Measurements from ENCODE around the gene MRO.

MRO gene

GRCh38 chr18:50790948-50791347 lies 28.9 kb downstream of the MRO start:
- Histone ChIP-seq H4K20me1 (ENCODE audit: insufficient read depth, low read length) (no peaks in the 10 kb centered on the region), H3K27me3 (ENCODE audit: low read depth, low read length) (peaks cover 40% of the 10 kb centered on the region), H3K4me2 (ENCODE audit: low read length) (no peak overlapping the region), H3K9me3 (ENCODE audit: insufficient read depth, low read length) (no peaks in the 10 kb centered on the region), H3K9ac (ENCODE audit: low read length) (no peak overlapping the region), H3K36me3 (replicated peaks; ENCODE audit: low read depth, low read length) (no peaks in the 10 kb centered on the region), H3K4me1 (ENCODE audit: low read length) (no peaks in the 10 kb centered on the region), H3K79me2 (ENCODE audit: low read length) (no peaks in the 10 kb centered on the region), H3K27ac (ENCODE audit: low read length) (no peak overlapping the region), H3K4me3 (ENCODE audit: low read length) (no peak overlapping the region), H2AFZ (ENCODE audit: low read depth, low read length) (no peak overlapping the region)
- TF ChIP-seq CTCF (IDR thresholded peaks at IDR 0.05; ENCODE audit: low read depth, low read length) (no peak), EZH2phosphoT487 (IDR thresholded peaks at IDR 0.05; ENCODE audit: low read depth) (no peak)

GRCh38 chr18:50790241-50790640 lies 29.6 kb downstream of the MRO start:
- no peak overlapping the region for H3K9ac ChIP-seq (ENCODE audit: low read length)
- no peak overlapping the region for H3K27ac ChIP-seq (ENCODE audit: low read length)
- H3K9me3 ChIP-seq (ENCODE audit: insufficient read depth, low read length) = no peaks in the 10 kb centered on the region
- no peaks in the 10 kb centered on the region for H3K36me3 ChIP-seq (replicated peaks; ENCODE audit: low read depth, low read length)
- H3K79me2 ChIP-seq (ENCODE audit: low read length) = no peaks in the 10 kb centered on the region
- no peaks in the 10 kb centered on the region for H4K20me1 ChIP-seq (ENCODE audit: insufficient read depth, low read length)
- TF ChIP-seq EZH2phosphoT487 (IDR thresholded peaks at IDR 0.05; ENCODE audit: low read depth) (no peak), CTCF (IDR thresholded peaks at IDR 0.05; ENCODE audit: low read depth, low read length) (no peak)
- peaks cover 35% of the 10 kb centered on the region for H3K27me3 ChIP-seq (ENCODE audit: low read depth, low read length)
- H3K4me1 ChIP-seq (ENCODE audit: low read length) = no peaks in the 10 kb centered on the region
- no peak overlapping the region for H2AFZ ChIP-seq (ENCODE audit: low read depth, low read length)
- H3K4me2 ChIP-seq (ENCODE audit: low read length) = no peak overlapping the region
- no peak overlapping the region for H3K4me3 ChIP-seq (ENCODE audit: low read length)

GRCh38 chr18:50788284-50788683 lies 31.5 kb downstream of the MRO start:
- Histone ChIP-seq H2AFZ (ENCODE audit: low read depth, low read length) (no peak overlapping the region), H3K27ac (ENCODE audit: low read length) (no peak overlapping the region), H3K4me3 (ENCODE audit: low read length) (no peak overlapping the region), H3K36me3 (replicated peaks; ENCODE audit: low read depth, low read length) (no peaks in the 10 kb centered on the region), H3K9me3 (ENCODE audit: insufficient read depth, low read length) (no peaks in the 10 kb centered on the region), H3K79me2 (ENCODE audit: low read length) (no peaks in the 10 kb centered on the region), H3K9ac (ENCODE audit: low read length) (no peak overlapping the region), H3K27me3 (ENCODE audit: low read depth, low read length) (peaks cover 22% of the 10 kb centered on the region), H3K4me1 (ENCODE audit: low read length) (no peaks in the 10 kb centered on the region), H3K4me2 (ENCODE audit: low read length) (no peak overlapping the region), H4K20me1 (ENCODE audit: insufficient read depth, low read length) (no peaks in the 10 kb centered on the region)
- TF ChIP-seq EZH2phosphoT487 (IDR thresholded peaks at IDR 0.05; ENCODE audit: low read depth) = no peak
- TF ChIP-seq CTCF (IDR thresholded peaks at IDR 0.05; ENCODE audit: low read depth, low read length) = no peak

- no peaks in the 10 kb centered on the region for H4K20me1 ChIP-seq (ENCODE audit: insufficient read depth, low read length)
- no peaks in the 10 kb centered on the region for H3K79me2 ChIP-seq (ENCODE audit: low read length)
- TF ChIP-seq EZH2phosphoT487 (IDR thresholded peaks at IDR 0.05; ENCODE audit: low read depth) (no peak), CTCF (IDR thresholded peaks at IDR 0.05; ENCODE audit: low read depth, low read length) (no peak)
- H3K9me3 ChIP-seq (ENCODE audit: insufficient read depth, low read length) = no peaks in the 10 kb centered on the region
- H3K9ac ChIP-seq (ENCODE audit: low read length) = no peak overlapping the region
- no peaks in the 10 kb centered on the region for H3K36me3 ChIP-seq (replicated peaks; ENCODE audit: low read depth, low read length)
- H3K4me3 ChIP-seq (ENCODE audit: low read length) = no peak overlapping the region
- peaks cover 26% of the 10 kb centered on the region for H3K27me3 ChIP-seq (ENCODE audit: low read depth, low read length)
- no peak overlapping the region for H2AFZ ChIP-seq (ENCODE audit: low read depth, low read length)
- H3K27ac ChIP-seq (ENCODE audit: low read length) = no peak overlapping the region
- H3K4me1 ChIP-seq (ENCODE audit: low read length) = no peaks in the 10 kb centered on the region
- no peak overlapping the region for H3K4me2 ChIP-seq (ENCODE audit: low read length)
Observed at GRCh38 chr18:50786864-50787263, 33.0 kb downstream of the MRO start.
